Measurements from ENCODE around the gene NT5DC1. TPM values are rescaled to one million over a fixed set of nuclear protein-coding genes. Genes with fewer than 3 reads are reported as not detected.

The NT5DC1 gene
- total and polyA plus RNA-seq, 2 donors (not counting 1 experiment from before 2014, with no cell fraction given), result 26.4 to 54.8 TPM

GRCh38 chr6:116127771-116128493 lies 27.3 kb downstream of the NT5DC1 start:
- CTCF ChIA-PET, result no interaction called here
- DNase-seq, result no peak
- Histone ChIP-seq H3K9ac (ENCODE audit: low read length) (no peak overlapping the region), H3K4me3 (ENCODE audit: control extremely low read depth in 1 of 5, extremely low read depth in 1 of 5, insufficient read depth in 1 of 5, low read depth in 2 of 5, low read length in 4 of 5) (no peak overlapping the region), H3K9me3 (ENCODE audit: control extremely low read depth in 1 of 3, control insufficient read depth in 2 of 3, insufficient read depth in 1 of 3, low read length in 2 of 3) (no peaks in the 10 kb centered on the region), H3K4me2 (replicated peaks; ENCODE audit: low read depth, low read length, poor library complexity, severe bottlenecking) (no peak overlapping the region), H4K20me1 (ENCODE audit: control insufficient read depth, insufficient read depth, low read length, poor library complexity, severe bottlenecking) (no peaks in the 10 kb centered on the region), H3K27ac (ENCODE audit: low read length in 2 of 2) (no peak overlapping the region), H3K4me1 (ENCODE audit: control insufficient read depth in 2 of 2, insufficient read depth in 2 of 2, low read length in 2 of 2) (no peaks in the 10 kb centered on the region), H3K36me3 (replicated peaks in 1 of 2; ENCODE audit: control extremely low read depth in 1 of 2, control insufficient read depth in 1 of 2, extremely low read depth in 1 of 2, insufficient read depth in 2 of 2, low read length in 1 of 2) (peaks cover 2% of the 10 kb centered on the region in 2 experiments), H3K27me3 (replicated peaks in 1 of 4; ENCODE audit: control extremely low read depth in 1 of 4, control insufficient read depth in 3 of 4, insufficient read depth in 4 of 4, low read length in 3 of 4) (no peaks in the 10 kb centered on the region), H3K79me2 (ENCODE audit: control insufficient read depth, insufficient read depth, low read length) (no peaks in the 10 kb centered on the region), H2AFZ (ENCODE audit: insufficient read depth, low read depth, low read length, poor library complexity, severe bottlenecking) (no peak overlapping the region)
- Mint-ChIP-seq H3K4me3 (no peak overlapping the region), H3K27ac (no peak overlapping the region), H3K9me3 (ENCODE audit: insufficient read depth) (no peaks in the 10 kb centered on the region), H3K4me1 (no peaks in the 10 kb centered on the region), H3K27me3 (no peaks in the 10 kb centered on the region)
- no peak for ATAC-seq (ENCODE audit: low read depth)
- POLR2A ChIA-PET, result no interaction called here
- no peak for TF ChIP-seq CTCF (IDR thresholded peaks at IDR 0.05)
- TF ChIP-seq EZH2 (IDR thresholded peaks at IDR 0.05; ENCODE audit: borderline replicate concordance, insufficient read depth, low read depth, low read length, poor library complexity, severe bottlenecking), result no peak
- intact Hi-C loops (cut with micrococcal nuclease), result no loop called here
- no CpG with 5 or more reads among the region's 2 CpGs for WGBS (ENCODE audit: insufficient coverage)

GRCh38 chr6:116133453-116133852 lies 32.8 kb downstream of the NT5DC1 start:
- Histone ChIP-seq H3K27ac (ENCODE audit: low read length in 2 of 2) (no peak overlapping the region), H2AFZ (ENCODE audit: insufficient read depth, low read depth, low read length, poor library complexity, severe bottlenecking) (no peak overlapping the region), H3K4me1 (ENCODE audit: control insufficient read depth in 2 of 2, insufficient read depth in 2 of 2, low read length in 2 of 2) (no peaks in the 10 kb centered on the region), H3K4me3 (ENCODE audit: control extremely low read depth in 1 of 5, extremely low read depth in 1 of 5, insufficient read depth in 1 of 5, low read depth in 2 of 5, low read length in 4 of 5) (no peak overlapping the region), H3K79me2 (ENCODE audit: control insufficient read depth, insufficient read depth, low read length) (no peaks in the 10 kb centered on the region), H3K4me2 (replicated peaks; ENCODE audit: low read depth, low read length, poor library complexity, severe bottlenecking) (no peak overlapping the region), H3K36me3 (replicated peaks in 1 of 2; ENCODE audit: control extremely low read depth in 1 of 2, control insufficient read depth in 1 of 2, extremely low read depth in 1 of 2, insufficient read depth in 2 of 2, low read length in 1 of 2) (peaks cover 2% of the 10 kb centered on the region in 2 experiments), H3K9ac (ENCODE audit: low read length) (no peak overlapping the region), H4K20me1 (ENCODE audit: control insufficient read depth, insufficient read depth, low read length, poor library complexity, severe bottlenecking) (no peaks in the 10 kb centered on the region), H3K9me3 (ENCODE audit: control extremely low read depth in 1 of 3, control insufficient read depth in 2 of 3, insufficient read depth in 1 of 3, low read length in 2 of 3) (no peaks in the 10 kb centered on the region), H3K27me3 (replicated peaks in 1 of 4; ENCODE audit: control extremely low read depth in 1 of 4, control insufficient read depth in 3 of 4, insufficient read depth in 4 of 4, low read length in 3 of 4) (no peaks in the 10 kb centered on the region)
- Mint-ChIP-seq H3K9me3 (ENCODE audit: insufficient read depth) (no peaks in the 10 kb centered on the region), H3K4me1 (no peaks in the 10 kb centered on the region), H3K27me3 (no peaks in the 10 kb centered on the region), H3K4me3 (no peak overlapping the region), H3K27ac (no peak overlapping the region)
- TF ChIP-seq EZH2 (IDR thresholded peaks at IDR 0.05; ENCODE audit: borderline replicate concordance, insufficient read depth, low read depth, low read length, poor library complexity, severe bottlenecking), result no peak
- no peak for TF ChIP-seq CTCF (IDR thresholded peaks at IDR 0.05)
- DNase-seq, result no peak
- CTCF ChIA-PET, result no interaction called here
- 100% methylated on average over 3 of the region's 3 CpGs for WGBS (ENCODE audit: insufficient coverage)
- intact Hi-C loops (cut with micrococcal nuclease), result no loop called here
- ATAC-seq (ENCODE audit: low read depth), result no peak
- POLR2A ChIA-PET, result no interaction called here
